ENCODE results near the gene MKNK2. TPM values are rescaled to one million over a fixed set of nuclear protein-coding genes. Genes with fewer than 3 reads are reported as not detected.

The MKNK2 gene
- total RNA-seq, 4 donors from 2014 or later: 189 to 279 (median 236) TPM

GRCh38 chr19:2047449-2048103, 3.5 kb downstream of the MKNK2 start:
- no peaks in the 10 kb centered on the region for H3K9me3 ChIP-seq
- DNase-seq: peak; percentile 57
- peaks cover 69 to 80% (median 72%) of the 10 kb centered on the region in 4 donors for H3K4me1 ChIP-seq
- H3K4me3 ChIP-seq: peak overlapping the region in 1 of 4 donors; percentile 95
- 64% methylated on average over 22 of the region's 22 CpGs; no CpG with 5 or more reads in 1 of the 2 donors for WGBS, 2 donors (ENCODE audit: low coverage in 1 of 2)
- H3K36me3 ChIP-seq: peaks cover 0 to 8% (median 4%) of the 10 kb centered on the region in 4 donors
- in situ Hi-C loops (cut with MboI; ENCODE audit: low pct_ligation_motif_present in 1 of 4, low pct_unique_long_range_greater_than_20kb in 1 of 4, low sequenced_read_pairs in 3 of 4) (no loop called here), intact Hi-C loops (cut with DNase I; ENCODE audit: low total_unique reads) (no loop called here)
- peak overlapping the region; percentile 96 to 100 (median 99) for H3K27ac ChIP-seq
- no peaks in the 10 kb centered on the region for H3K27me3 ChIP-seq
- TF ChIP-seq EP300 (IDR thresholded peaks at IDR 0.05; ENCODE audit: low read depth) (no peak), POLR2A (IDR thresholded peaks at IDR 0.05) (no peak), POLR2AphosphoS5 (IDR thresholded peaks at IDR 0.05) (peak in 1 of 3 donors; percentile 51)

GRCh38 chr19:2047076-2047448, 4.0 kb downstream of the MKNK2 start:
- no peak for DNase-seq
- in situ Hi-C loops (cut with MboI; ENCODE audit: low pct_ligation_motif_present in 1 of 4, low pct_unique_long_range_greater_than_20kb in 1 of 4, low sequenced_read_pairs in 3 of 4): no loop called here
- WGBS, 2 donors (ENCODE audit: low coverage in 1 of 2): 69% methylated on average over 5 of the region's 6 CpGs; no CpG with 5 or more reads in 1 of the 2 donors
- peaks cover 0 to 8% (median 4%) of the 10 kb centered on the region in 4 donors for H3K36me3 ChIP-seq
- intact Hi-C loops (cut with DNase I; ENCODE audit: low total_unique reads): no loop called here
- peaks cover 68 to 80% (median 72%) of the 10 kb centered on the region in 4 donors for H3K4me1 ChIP-seq
- H3K9me3 ChIP-seq: no peaks in the 10 kb centered on the region
- no peak for TF ChIP-seq POLR2AphosphoS5 (IDR thresholded peaks at IDR 0.05)
- TF ChIP-seq EP300 (IDR thresholded peaks at IDR 0.05; ENCODE audit: low read depth): no peak
- TF ChIP-seq CTCF (IDR thresholded peaks at IDR 0.05): no peak
- no peak for TF ChIP-seq POLR2A (IDR thresholded peaks at IDR 0.05)
- no peaks in the 10 kb centered on the region for H3K27me3 ChIP-seq
- no peak overlapping the region for H3K4me3 ChIP-seq
- peak overlapping the region; percentile 96 to 100 (median 99) for H3K27ac ChIP-seq

- Histone ChIP-seq H3K27ac (peak overlapping the region; percentile 95 to 99 (median 98)), H3K27me3 (no peaks in the 10 kb centered on the region), H3K4me1 (peaks cover 66 to 78% (median 70%) of the 10 kb centered on the region in 4 donors), H3K4me3 (no peak overlapping the region), H3K36me3 (peaks cover 0 to 11% (median 5%) of the 10 kb centered on the region in 4 donors), H3K9me3 (no peaks in the 10 kb centered on the region)
- DNase-seq: no peak
- TF ChIP-seq POLR2AphosphoS5 (IDR thresholded peaks at IDR 0.05) (peak in 1 of 3 donors; percentile 6), EP300 (IDR thresholded peaks at IDR 0.05; ENCODE audit: low read depth) (no peak)
- intact Hi-C loops (cut with DNase I; ENCODE audit: low total_unique reads) (no loop called here), in situ Hi-C loops (cut with MboI; ENCODE audit: low pct_ligation_motif_present in 1 of 4, low pct_unique_long_range_greater_than_20kb in 1 of 4, low sequenced_read_pairs in 3 of 4) (no loop called here)
- WGBS, 2 donors (ENCODE audit: low coverage in 1 of 2): 92% methylated on average over 42 of the region's 50 CpGs; no CpG with 5 or more reads in 1 of the 2 donors
Measured at GRCh38 chr19:2046046-2046907, 4.8 kb downstream of the MKNK2 start.

- WGBS, 2 donors (ENCODE audit: low coverage in 1 of 2): 67% methylated on average over 14 of the region's 14 CpGs; no CpG with 5 or more reads in 1 of the 2 donors
- Histone ChIP-seq H3K4me3 (no peak overlapping the region), H3K36me3 (peaks cover 0 to 18% (median 9%) of the 10 kb centered on the region in 4 donors), H3K27me3 (no peaks in the 10 kb centered on the region), H3K27ac (peak overlapping the region; percentile 12 to 99 (median 68)), H3K4me1 (peaks cover 72 to 84% (median 76%) of the 10 kb centered on the region in 4 donors), H3K9me3 (no peaks in the 10 kb centered on the region)
- DNase-seq: no peak
- intact Hi-C loops (cut with DNase I; ENCODE audit: low total_unique reads): no loop called here
- in situ Hi-C loops (cut with MboI; ENCODE audit: low pct_ligation_motif_present in 1 of 4, low pct_unique_long_range_greater_than_20kb in 1 of 4, low sequenced_read_pairs in 3 of 4): no loop called here
- TF ChIP-seq CTCF (IDR thresholded peaks at IDR 0.05) (no peak), POLR2A (IDR thresholded peaks at IDR 0.05) (no peak), POLR2AphosphoS5 (IDR thresholded peaks at IDR 0.05) (no peak), EP300 (IDR thresholded peaks at IDR 0.05; ENCODE audit: low read depth) (no peak)
Measured at GRCh38 chr19:2045501-2046045, 5.5 kb downstream of the MKNK2 start.

Data from transverse colon (tissue), 4 donors.